Neural progenitor cell (in vitro differentiated cells): ENCODE measurements around the gene ECT2. TPM values are rescaled to one million over a fixed set of nuclear protein-coding genes. Genes with fewer than 3 reads are reported as not detected.

ENCODE experiments used
- DNase-seq: peaks from one replicate; pipeline ENCODE4 v3.0.0-alpha.2; 2016; ENCODE audit warnings: low spot score
- H2AFZ ChIP-seq: fragments of 200-600 bp; sonication (generic); replicated peaks from 2 replicates; pipeline ENCODE4 v1.6.1; 2016; ENCODE audit warnings: antibody characterized with exemption
- H3F3A ChIP-seq: fragments of 200-600 bp; sonication (generic); 2 replicates; pipeline ENCODE4 v1.6.1; 2016; ENCODE audit warnings: antibody characterized with exemption, low read depth
- H3K27ac ChIP-seq: fragments of 200-600 bp; sonication (generic); 2 replicates; pipeline ENCODE4 v1.5.1; 2016; ENCODE audit warnings: mild to moderate bottlenecking
- H3K27me3 ChIP-seq: fragments of 200-600 bp; sonication (generic); 2 replicates; pipeline ENCODE4 v1.6.1; 2016; ENCODE audit warnings: mild to moderate bottlenecking, moderate library complexity
- H3K36me3 ChIP-seq: fragments of 200-600 bp; sonication (generic); 2 replicates; pipeline ENCODE4 v1.5.1; 2016
- H3K4me1 ChIP-seq: fragments of 200-600 bp; sonication (generic); 2 replicates; pipeline ENCODE4 v1.6.1; 2016; ENCODE audit warnings: mixed run types
- H3K4me2 ChIP-seq: fragments of 200-600 bp; sonication (generic); 2 replicates; pipeline ENCODE4 v1.6.1; 2016
- H3K4me3 ChIP-seq: fragments of 200-600 bp; sonication (generic); 2 replicates; pipeline ENCODE4 v1.5.1; 2016
- H3K79me2 ChIP-seq: fragments of 200-600 bp; sonication (generic); 2 replicates; pipeline ENCODE4 v1.6.1; 2016; ENCODE audit warnings: low read depth
- H3K9ac ChIP-seq: fragments of 200-600 bp; sonication (generic); 2 replicates; pipeline ENCODE4 v1.6.1; 2016
- H3K9me3 ChIP-seq: fragments of 200-600 bp; sonication (generic); 2 replicates; pipeline ENCODE4 v1.5.1; 2016; ENCODE audit warnings: low read depth
- H4K20me1 ChIP-seq: fragments of 200-600 bp; sonication (generic); 2 replicates; pipeline ENCODE4 v1.6.1; 2016; ENCODE audit warnings: low read depth
- H3K27ac Mint-ChIP-seq: 3 replicates; pipeline ENCODE4 v1.8.0; 2021; ENCODE audit warnings: mixed read lengths
- H3K27me3 Mint-ChIP-seq: 2 replicates; pipeline ENCODE4 v1.8.0; 2022; ENCODE audit warnings: low read depth, mild to moderate bottlenecking, inconsistent platforms, moderate library complexity, mixed read lengths; ENCODE audit not compliant: insufficient read depth
- H3K36me3 Mint-ChIP-seq: 3 replicates; pipeline ENCODE4 v1.8.0; 2021; ENCODE audit warnings: mixed read lengths
- H3K4me1 Mint-ChIP-seq: 3 replicates; pipeline ENCODE4 v1.8.0; 2021; ENCODE audit warnings: mixed read lengths
- H3K4me3 Mint-ChIP-seq: 3 replicates; pipeline ENCODE4 v1.8.0; 2021; ENCODE audit warnings: mild to moderate bottlenecking, moderate library complexity, mixed read lengths
- H3K9me3 Mint-ChIP-seq: 3 replicates; pipeline ENCODE4 v1.8.0; 2020; ENCODE audit warnings: mixed read lengths
- CTCF ChIP-seq: fragments of 200-600 bp; sonication (generic); IDR thresholded peaks from 2 replicates; pipeline ENCODE4 v1.5.1; 2017; ENCODE audit warnings: antibody characterized with exemption, mild to moderate bottlenecking
- EZH2 ChIP-seq: fragments of 200-600 bp; sonication (generic); IDR thresholded peaks from 2 replicates; pipeline ENCODE4 v1.6.1; 2017; ENCODE audit warnings: antibody characterized with exemption, mild to moderate bottlenecking, moderate library complexity
- EZH2phosphoT487 ChIP-seq: fragments of 200-600 bp; sonication (generic); IDR thresholded peaks from 2 replicates; pipeline ENCODE4 v1.6.1; 2017; ENCODE audit warnings: antibody characterized with exemption
- total RNA-seq: library from RNA; depleted of rRNA; stranded (reverse); fragments of >200 nt; gene quantifications from 2 replicates; pipeline ENCODE4 v1.2.3, GENCODE V29; 2015; ENCODE audit warnings: low replicate concordance

The ECT2 gene
- total RNA-seq, 1 donor from 2014 or later, result 267 TPM

GRCh38 chr3:172814738-172815137 lies 64.2 kb downstream of the ECT2 start:
- Mint-ChIP-seq H3K27ac (no peak overlapping the region), H3K9me3 (no peaks in the 10 kb centered on the region), H3K36me3 (peaks cover 16% of the 10 kb centered on the region), H3K4me3 (no peak overlapping the region), H3K27me3 (no peaks in the 10 kb centered on the region), H3K4me1 (no peaks in the 10 kb centered on the region)
- H3K27me3 ChIP-seq, result no peaks in the 10 kb centered on the region
- no peaks in the 10 kb centered on the region for H4K20me1 ChIP-seq
- TF ChIP-seq CTCF, result no peak
- TF ChIP-seq EZH2, result no peak
- TF ChIP-seq EZH2phosphoT487, result no peak
- peaks cover 4% of the 10 kb centered on the region for H3K79me2 ChIP-seq
- H3K4me1 ChIP-seq, result no peaks in the 10 kb centered on the region
- H3K27ac ChIP-seq, result no peak overlapping the region
- no peak for DNase-seq
- H3K9me3 ChIP-seq, result no peaks in the 10 kb centered on the region
- H3K36me3 ChIP-seq, result peaks cover 19% of the 10 kb centered on the region
- H3K4me3 ChIP-seq, result no peak overlapping the region
- H3F3A ChIP-seq, result no peaks in the 10 kb centered on the region
- no peak overlapping the region for H3K4me2 ChIP-seq
- no peak overlapping the region for H2AFZ ChIP-seq
- H3K9ac ChIP-seq, result no peak overlapping the region

- H3K27me3 Mint-ChIP-seq, result no peaks in the 10 kb centered on the region
- H3K79me2 ChIP-seq, result peaks cover 4% of the 10 kb centered on the region
- no peaks in the 10 kb centered on the region for H3K4me1 ChIP-seq
- no peak overlapping the region for H3K27ac ChIP-seq
- no peak overlapping the region for H3K9ac ChIP-seq
- no peak overlapping the region for H3K4me3 ChIP-seq
- no peak overlapping the region for H3K4me3 Mint-ChIP-seq
- H3K4me1 Mint-ChIP-seq, result no peaks in the 10 kb centered on the region
- no peaks in the 10 kb centered on the region for H3K9me3 ChIP-seq
- peaks cover 2% of the 10 kb centered on the region for H3K9me3 Mint-ChIP-seq
- H3K4me2 ChIP-seq, result no peak overlapping the region
- H4K20me1 ChIP-seq, result no peaks in the 10 kb centered on the region
- no peak for TF ChIP-seq EZH2
- no peak for TF ChIP-seq CTCF
- TF ChIP-seq EZH2phosphoT487, result no peak
- H3K36me3 ChIP-seq, result peaks cover 29% of the 10 kb centered on the region
- H3K27me3 ChIP-seq, result no peaks in the 10 kb centered on the region
- no peak overlapping the region for H2AFZ ChIP-seq
- no peak for DNase-seq
- H3K36me3 Mint-ChIP-seq, result peaks cover 21% of the 10 kb centered on the region
- H3K27ac Mint-ChIP-seq, result no peak overlapping the region
- no peaks in the 10 kb centered on the region for H3F3A ChIP-seq
These were observed 65.3 kb downstream of the ECT2 start for GRCh38 chr3:172815857-172816256.

- Mint-ChIP-seq H3K27ac (no peak overlapping the region), H3K36me3 (peaks cover 23% of the 10 kb centered on the region), H3K9me3 (peaks cover 2% of the 10 kb centered on the region), H3K27me3 (no peaks in the 10 kb centered on the region), H3K4me1 (no peaks in the 10 kb centered on the region), H3K4me3 (no peak overlapping the region)
- Histone ChIP-seq H4K20me1 (no peaks in the 10 kb centered on the region), H3K4me1 (no peaks in the 10 kb centered on the region), H3F3A (no peaks in the 10 kb centered on the region), H3K4me3 (no peak overlapping the region), H3K36me3 (peaks cover 29% of the 10 kb centered on the region), H3K79me2 (peaks cover 4% of the 10 kb centered on the region), H2AFZ (no peak overlapping the region), H3K4me2 (no peak overlapping the region), H3K27me3 (no peaks in the 10 kb centered on the region), H3K9me3 (no peaks in the 10 kb centered on the region), H3K27ac (no peak overlapping the region), H3K9ac (no peak overlapping the region)
- no peak for DNase-seq
- no peak for TF ChIP-seq EZH2
- no peak for TF ChIP-seq CTCF
- TF ChIP-seq EZH2phosphoT487, result no peak
These were observed 65.8 kb downstream of the ECT2 start for GRCh38 chr3:172816281-172816680.
